GM12878 (cell line): ENCODE results near the gene ABHD17A. TPM values are rescaled to one million over a fixed set of nuclear protein-coding genes. Genes with fewer than 3 reads are reported as not detected.

Source experiments
- ATAC-seq: fragments of 200-7000 bp; cut with Tn5 transposase; 3 replicates; pipeline ENCODE4 v1.9.1; 2020; ENCODE audit warnings: mild to moderate bottlenecking, moderate library complexity
- BruUV-seq: library from RNA; stranded (reverse); fragments of 400-500 nt; replicated peaks from 2 replicates; lab custom pipeline; 2021; lab: Mats Ljungman, UMichigan
- CTCF ChIA-PET: fragments of 300-600 bp; sonication (Branson Sonifier 250); formaldehyde crosslinking; extraction: SDS; loops from one replicate; lab custom pipeline; 2021; ENCODE audit warnings: inconsistent platforms; lab: Yijun Ruan, JAX
- POLR2A ChIA-PET: fragments of 350-600 bp; formaldehyde crosslinking; extraction: SDS; loops from one replicate; lab custom pipeline; 2021; ENCODE audit warnings: inconsistent platforms; lab: Charles Lee
- RAD21 ChIA-PET: fragments of 300-600 bp; sonication (Branson Sonifier 250); formaldehyde crosslinking; loops from one replicate; lab custom pipeline; 2023; ENCODE audit warnings: antibody characterized with exemption; ENCODE audit not compliant: unreplicated experiment; lab: Charles Lee
- SMC1A ChIA-PET: fragments of 300-600 bp; sonication (Branson Sonifier 250); formaldehyde crosslinking; loops from one replicate; lab custom pipeline; 2023; ENCODE audit not compliant: unreplicated experiment, uncharacterized antibody; lab: Charles Lee
- DNase-seq: peaks from one replicate; pipeline ENCODE4 v3.0.0-alpha.2; 2011; ENCODE audit warnings: low read depth, low spot score
- FAIRE-seq: peaks from 3 replicates; lab custom pipeline; 2011; peaks lifted over from hg19 to GRCh38; lab: Jason Lieb, UNC
- H2AFZ ChIP-seq: 2 replicates; pipeline ENCODE4 v1.6.0; 2011; ENCODE audit warnings: low read depth, low read length, control low read depth; ENCODE audit not compliant: control insufficient read depth
- H3K27ac ChIP-seq: 2 replicates; pipeline ENCODE4 v1.5.1; 2011; ENCODE audit warnings: control low read depth; ENCODE audit not compliant: control insufficient read depth, insufficient read depth
- H3K27me3 ChIP-seq, 2 experiments: replicated peaks in 1 of 2; 2 replicates each; pipeline versions ENCODE4 v1.6.0 to v1.6.1; 2011; ENCODE audit warnings: low read length in 1 of 2; ENCODE audit not compliant: control insufficient read depth in 2 of 2, insufficient read depth in 2 of 2
- H3K36me3 ChIP-seq, 2 experiments: 2 replicates each; pipeline ENCODE4 v1.5.1; 2011; ENCODE audit warnings: low read length in 1 of 2; ENCODE audit not compliant: control insufficient read depth in 2 of 2, insufficient read depth in 2 of 2
- H3K4me1 ChIP-seq: 2 replicates; pipeline ENCODE4 v1.6.1; 2011; ENCODE audit warnings: mild to moderate bottlenecking, low read length, moderate library complexity, mixed read lengths; ENCODE audit not compliant: control insufficient read depth, insufficient read depth
- H3K4me2 ChIP-seq: 2 replicates; pipeline ENCODE4 v1.6.0; 2011; ENCODE audit warnings: control low read depth; ENCODE audit not compliant: control insufficient read depth, insufficient read depth
- H3K4me3 ChIP-seq: fragments of 200-600 bp; sonication (generic); 2 replicates; pipeline ENCODE4 v1.5.1; 2016
- H3K79me2 ChIP-seq: 2 replicates; pipeline ENCODE4 v1.6.0; 2011; ENCODE audit warnings: low read length; ENCODE audit not compliant: control insufficient read depth, insufficient read depth
- H3K9ac ChIP-seq: 2 replicates; pipeline ENCODE4 v1.8.0; 2011; ENCODE audit warnings: low read length, control low read depth, mixed read lengths; ENCODE audit not compliant: control insufficient read depth, insufficient read depth
- H3K9me3 ChIP-seq: replicated peaks from 3 replicates; pipeline ENCODE4 v1.5.1; 2011; ENCODE audit warnings: mild to moderate bottlenecking, low read length; ENCODE audit not compliant: control insufficient read depth, insufficient read depth
- H4K20me1 ChIP-seq: 2 replicates; pipeline ENCODE4 v1.6.0; 2011; ENCODE audit not compliant: control insufficient read depth, insufficient read depth
- CREM ChIP-seq: IDR thresholded peaks from 2 replicates; pipeline ENCODE4 v1.6.1; 2014; ENCODE audit warnings: antibody characterized with exemption, low read depth
- HDGF ChIP-seq: fragments of 450-650 bp; IDR thresholded peaks from 2 replicates; pipeline ENCODE4 v1.6.1; 2016; ENCODE audit warnings: antibody characterized with exemption
- JUND ChIP-seq: IDR thresholded peaks from 2 replicates; pipeline ENCODE4 v1.6.1; 2012; ENCODE audit warnings: low read depth, mild to moderate bottlenecking, low read length, improper control_type of control experiment, moderate library complexity
- POLR2AphosphoS2 ChIP-seq: IDR thresholded peaks from 2 replicates; pipeline ENCODE4 v1.6.1; 2011; ENCODE audit warnings: low read depth, mild to moderate bottlenecking, low read length, improper control_type of control experiment, moderate library complexity
- RFX5 ChIP-seq: IDR thresholded peaks from 2 replicates; pipeline ENCODE4 v1.6.1; 2011; ENCODE audit warnings: low read depth, low read length, improper control_type of control experiment
- SMARCA5 ChIP-seq: fragments of 450-650 bp; IDR thresholded peaks from 2 replicates; pipeline ENCODE4 v1.6.1; 2017; ENCODE audit warnings: mild to moderate bottlenecking
- SP1 ChIP-seq: IDR thresholded peaks from one replicate; pipeline ENCODE4 v1.6.1; 2011; ENCODE audit warnings: low read depth, low read length
- WGBS: methylation state at CpG from one replicate; pipeline ENCODE4 v1.1.6; 2016; ENCODE audit warnings: low lambda C conversion rate; ENCODE audit not compliant: insufficient replicate concordance, insufficient coverage; ENCODE audit errors: missing lambda C conversion rate; 5-methylcytosine and 5-hydroxymethylcytosine counted together
- in situ Hi-C: fragments of 300-500 bp; cut with MboI; formaldehyde crosslinking; loops from 9 replicates; pipeline ENCODE4 v1.14.3; 2018; ENCODE audit warnings: mixed read lengths
- intact Hi-C: fragments of 100-400 bp; cut with micrococcal nuclease; formaldehyde crosslinking; loops from one replicate; pipeline ENCODE4 v1.14.2; 2022; ENCODE audit not compliant: unreplicated experiment
- polyA plus RNA-seq, 11 experiments: library from polyadenylated mRNA; depleted of rRNA in 4 of 11; unstranded in 6 of 11; stranded (reverse) in 5 of 11; fragments of >200 nt; fragmentation: Nextera tagmentation in 4 of 11; fragmentation: Illumina TruSeq in 1 of 11; extraction: Ambion mirVana in 4 of 11; extraction: Trizol in 1 of 11; gene quantifications; 1 replicate in 1 of 11; 2 replicates in 10 of 11; pipeline versions ENCODE4 v1.2.1 to v1.2.3, GENCODE V29; 2011 to 2016; ENCODE audit warnings: inconsistent platforms in 2 of 11, missing spikeins in 2 of 11, low read depth in 1 of 11
- total RNA-seq, 4 experiments: library from RNA; depleted of rRNA in 3 of 4; stranded (reverse); fragments of >200 nt in 3 of 4; fragmentation: Illumina TruSeq in 1 of 4; extraction: Trizol in 1 of 4; gene quantifications; 2 replicates each; pipeline versions ENCODE4 v1.2.1 to v1.2.3, GENCODE V29; 2013 to 2021
- TF ChIP-seq, protein P1 (sequence below): fragments of 150-350 bp; IDR thresholded peaks from 2 replicates; pipeline ENCODE4 v1.6.1; 2014; ENCODE audit warnings: mild to moderate bottlenecking, low read depth, low read length
- TF ChIP-seq, protein P2 (sequence below): IDR thresholded peaks from 2 replicates; pipeline ENCODE4 v1.6.1; 2011; ENCODE audit warnings: low read depth, mild to moderate bottlenecking, low read length, moderate library complexity, borderline replicate concordance; ENCODE audit errors: extremely low read depth
- TF ChIP-seq, protein P3 (sequence below): fragments of 450-650 bp; IDR thresholded peaks from 2 replicates; pipeline ENCODE4 v1.6.1; 2017; ENCODE audit warnings: low read depth, mild to moderate bottlenecking, moderate library complexity

The ABHD17A gene
- total and polyA plus RNA-seq, 10 of the 15 experiments (the other 5 are each of a cell fraction or from before 2014, with no cell fraction given): 0.13 to 126 (median 28.8) TPM; not detected in 1

DNA sequence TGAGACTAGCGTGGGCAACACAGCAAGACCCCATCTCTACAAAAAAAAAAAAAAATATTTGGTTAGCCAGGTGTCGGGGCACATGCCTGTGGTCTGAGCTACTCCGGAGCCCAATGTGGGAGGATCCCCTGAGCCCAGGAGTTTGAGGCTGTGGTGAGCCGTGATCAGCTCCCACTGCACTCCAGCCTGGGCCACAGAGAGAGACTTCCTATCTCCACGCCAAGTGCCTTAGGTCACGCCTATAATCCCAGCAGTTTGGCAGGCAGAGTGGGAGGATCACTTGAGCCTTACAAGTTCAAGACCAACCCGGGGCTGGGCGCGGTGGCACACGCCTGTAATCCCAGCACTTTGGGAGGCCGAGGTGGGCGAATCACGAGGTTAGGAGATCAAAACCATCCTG lies 11.2 kb upstream of the ABHD17A start:
- ATAC-seq: no peak
- H3K4me1 ChIP-seq: peaks cover 23% of the 10 kb centered on the region
- H4K20me1 ChIP-seq: no peaks in the 10 kb centered on the region
- ChIA-PET CTCF (interaction anchor here (0.6 to 2.0 kb wide), 13 partner anchors 9 to 376 kb away, joined by 3 to 10 read pairs (median 5); partner anchors contain the start of genes ADAT3, CSNK1G2 and SCAMP4), SMC1A (interaction anchor here (2.0 to 2.6 kb wide), 2 partner anchors 31 to 34 kb away, joined by 9 read pairs; no protein-coding TSS in a partner anchor), POLR2A (interaction anchor here (0.6 to 2.7 kb wide), 14 partner anchors 11 to 354 kb away, joined by 3 to 15 read pairs (median 6); partner anchors contain the start of gene ABHD17A), RAD21 (interaction anchor here (0.7 to 2.6 kb wide), 9 partner anchors 8 to 241 kb away, joined by 3 to 16 read pairs (median 3); no protein-coding TSS in a partner anchor)
- H3K4me3 ChIP-seq: peak overlapping the region; percentile 52; the same call in 1 of the 2 replicates
- 0 out of 2 replicates have a peak overlapping the region, but pooled peaks have one; percentile 66 for H3K27ac ChIP-seq
- WGBS: 32% methylated on average over 13 of the region's 13 CpGs
- FAIRE-seq: no peak
- no peaks in the 10 kb centered on the region for H3K36me3 ChIP-seq
- peak overlapping the region; percentile 78 for H3K4me2 ChIP-seq
- BruUV-seq: TSS peak; percentile 84
- H3K9me3 ChIP-seq: no peaks in the 10 kb centered on the region
- H3K79me2 ChIP-seq: no peaks in the 10 kb centered on the region
- no peaks in the 10 kb centered on the region for H3K27me3 ChIP-seq
- no peak for DNase-seq
- no peak overlapping the region for H2AFZ ChIP-seq
- TF ChIP-seq CREM (no peak), SMARCA5 (peak; percentile 16; the same call in 1 of the 2 replicates), HDGF (peak; percentile 30; the same call in 1 of the 2 replicates), RFX5 (no peak), JUND (no peak), POLR2AphosphoS2 (no peak), SP1 (no peak)
- TF ChIP-seq, protein P1, sequence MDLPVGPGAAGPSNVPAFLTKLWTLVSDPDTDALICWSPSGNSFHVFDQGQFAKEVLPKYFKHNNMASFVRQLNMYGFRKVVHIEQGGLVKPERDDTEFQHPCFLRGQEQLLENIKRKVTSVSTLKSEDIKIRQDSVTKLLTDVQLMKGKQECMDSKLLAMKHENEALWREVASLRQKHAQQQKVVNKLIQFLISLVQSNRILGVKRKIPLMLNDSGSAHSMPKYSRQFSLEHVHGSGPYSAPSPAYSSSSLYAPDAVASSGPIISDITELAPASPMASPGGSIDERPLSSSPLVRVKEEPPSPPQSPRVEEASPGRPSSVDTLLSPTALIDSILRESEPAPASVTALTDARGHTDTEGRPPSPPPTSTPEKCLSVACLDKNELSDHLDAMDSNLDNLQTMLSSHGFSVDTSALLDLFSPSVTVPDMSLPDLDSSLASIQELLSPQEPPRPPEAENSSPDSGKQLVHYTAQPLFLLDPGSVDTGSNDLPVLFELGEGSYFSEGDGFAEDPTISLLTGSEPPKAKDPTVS: no peak
- TF ChIP-seq, protein P2, sequence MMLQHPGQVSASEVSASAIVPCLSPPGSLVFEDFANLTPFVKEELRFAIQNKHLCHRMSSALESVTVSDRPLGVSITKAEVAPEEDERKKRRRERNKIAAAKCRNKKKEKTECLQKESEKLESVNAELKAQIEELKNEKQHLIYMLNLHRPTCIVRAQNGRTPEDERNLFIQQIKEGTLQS: no peak
- TF ChIP-seq, protein P3, sequence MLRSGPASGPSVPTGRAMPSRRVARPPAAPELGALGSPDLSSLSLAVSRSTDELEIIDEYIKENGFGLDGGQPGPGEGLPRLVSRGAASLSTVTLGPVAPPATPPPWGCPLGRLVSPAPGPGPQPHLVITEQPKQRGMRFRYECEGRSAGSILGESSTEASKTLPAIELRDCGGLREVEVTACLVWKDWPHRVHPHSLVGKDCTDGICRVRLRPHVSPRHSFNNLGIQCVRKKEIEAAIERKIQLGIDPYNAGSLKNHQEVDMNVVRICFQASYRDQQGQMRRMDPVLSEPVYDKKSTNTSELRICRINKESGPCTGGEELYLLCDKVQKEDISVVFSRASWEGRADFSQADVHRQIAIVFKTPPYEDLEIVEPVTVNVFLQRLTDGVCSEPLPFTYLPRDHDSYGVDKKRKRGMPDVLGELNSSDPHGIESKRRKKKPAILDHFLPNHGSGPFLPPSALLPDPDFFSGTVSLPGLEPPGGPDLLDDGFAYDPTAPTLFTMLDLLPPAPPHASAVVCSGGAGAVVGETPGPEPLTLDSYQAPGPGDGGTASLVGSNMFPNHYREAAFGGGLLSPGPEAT: no peak
- in situ Hi-C loops (no loop called here), intact Hi-C loops (loop anchor here (2.0 to 5.0 kb wide), 2 partner anchors 32 to 156 kb away; partner anchors contain the start of gene MKNK2)
- H3K9ac ChIP-seq: no peak overlapping the region
